ENCODE results near the gene MAPK4.

The MAPK4 gene

GRCh38 chr18:50671376-50671775 is 111.5 kb downstream of the MAPK4 start:
- no peaks in the 10 kb centered on the region for H3K27me3 ChIP-seq (ENCODE audit: insufficient read depth, low read depth, severe bottlenecking)
- no peak overlapping the region for H3K4me3 ChIP-seq (ENCODE audit: low read depth, low read length)
- H3K27ac ChIP-seq: no peak overlapping the region
- TF ChIP-seq CTCF (IDR thresholded peaks at IDR 0.05; ENCODE audit: low read depth, low read length): no peak
- no peaks in the 10 kb centered on the region for H3K9me3 ChIP-seq (ENCODE audit: severe bottlenecking)
- peaks cover 43% of the 10 kb centered on the region for H3K36me3 ChIP-seq
- DNase-seq: no peak

GRCh38 chr18:50674307-50674980 is 114.6 kb downstream of the MAPK4 start:
- Histone ChIP-seq H3K9me3 (ENCODE audit: severe bottlenecking) (no peaks in the 10 kb centered on the region), H3K36me3 (peaks cover 36% of the 10 kb centered on the region), H3K27ac (no peak overlapping the region; the same call in 1 of the 2 replicates), H3K27me3 (ENCODE audit: insufficient read depth, low read depth, severe bottlenecking) (no peaks in the 10 kb centered on the region), H3K4me3 (ENCODE audit: low read depth, low read length) (no peak overlapping the region)
- TF ChIP-seq CTCF (IDR thresholded peaks at IDR 0.05; ENCODE audit: low read depth, low read length): no peak
- DNase-seq: no peak

- no peak overlapping the region; the same call in 1 of the 2 replicates for H3K27ac ChIP-seq
- peaks cover 30% of the 10 kb centered on the region for H3K36me3 ChIP-seq
- TF ChIP-seq CTCF (IDR thresholded peaks at IDR 0.05; ENCODE audit: low read depth, low read length): no peak
- no peak for DNase-seq
- H3K4me3 ChIP-seq (ENCODE audit: low read depth, low read length): no peak overlapping the region
- H3K27me3 ChIP-seq (ENCODE audit: insufficient read depth, low read depth, severe bottlenecking): no peaks in the 10 kb centered on the region
- no peaks in the 10 kb centered on the region for H3K9me3 ChIP-seq (ENCODE audit: severe bottlenecking)
Observed at GRCh38 chr18:50675043-50675442, 115.2 kb downstream of the MAPK4 start.

GRCh38 chr18:50678651-50679050 is 118.8 kb downstream of the MAPK4 start:
- H3K27ac ChIP-seq: no peak overlapping the region
- DNase-seq: no peak
- TF ChIP-seq CTCF (IDR thresholded peaks at IDR 0.05; ENCODE audit: low read depth, low read length): no peak
- H3K36me3 ChIP-seq: peaks cover 34% of the 10 kb centered on the region
- no peaks in the 10 kb centered on the region for H3K27me3 ChIP-seq (ENCODE audit: insufficient read depth, low read depth, severe bottlenecking)
- no peaks in the 10 kb centered on the region for H3K9me3 ChIP-seq (ENCODE audit: severe bottlenecking)
- no peak overlapping the region for H3K4me3 ChIP-seq (ENCODE audit: low read depth, low read length)

GRCh38 chr18:50679056-50679455 is 119.2 kb downstream of the MAPK4 start:
- Histone ChIP-seq H3K9me3 (ENCODE audit: severe bottlenecking) (no peaks in the 10 kb centered on the region), H3K4me3 (ENCODE audit: low read depth, low read length) (no peak overlapping the region), H3K27ac (no peak overlapping the region), H3K36me3 (peaks cover 34% of the 10 kb centered on the region), H3K27me3 (ENCODE audit: insufficient read depth, low read depth, severe bottlenecking) (no peaks in the 10 kb centered on the region)
- no peak for DNase-seq
- TF ChIP-seq CTCF (IDR thresholded peaks at IDR 0.05; ENCODE audit: low read depth, low read length): no peak

- Histone ChIP-seq H3K27me3 (ENCODE audit: insufficient read depth, low read depth, severe bottlenecking) (no peaks in the 10 kb centered on the region), H3K4me3 (ENCODE audit: low read depth, low read length) (no peak overlapping the region), H3K36me3 (peaks cover 32% of the 10 kb centered on the region), H3K27ac (no peak overlapping the region), H3K9me3 (ENCODE audit: severe bottlenecking) (no peaks in the 10 kb centered on the region)
- no peak for DNase-seq
- TF ChIP-seq CTCF (IDR thresholded peaks at IDR 0.05; ENCODE audit: low read depth, low read length): no peak
Observed at GRCh38 chr18:50679656-50680055, 119.8 kb downstream of the MAPK4 start.
